OCI-LY7 (cell line): ENCODE measurements around the gene IGFBP2. TPM values are rescaled to one million over a fixed set of nuclear protein-coding genes. Genes with fewer than 3 reads are reported as not detected.

Source experiments
- BruUV-seq: library from RNA; stranded (reverse); fragments of 400-500 nt; replicated peaks from 2 replicates; lab custom pipeline; 2021; lab: Mats Ljungman, UMichigan
- CTCF ChIA-PET: fragments of 300-600 bp; sonication (Branson Sonifier 250); formaldehyde crosslinking; loops from one replicate; lab custom pipeline; 2022; ENCODE audit warnings: antibody characterized with exemption; ENCODE audit not compliant: unreplicated experiment; lab: Charles Lee
- POLR2A ChIA-PET: fragments of 300-600 bp; sonication (Branson Sonifier 250); formaldehyde crosslinking; loops from one replicate; lab custom pipeline; 2022; ENCODE audit warnings: antibody characterized with exemption; lab: Charles Lee
- DNase-seq: peaks from one replicate; pipeline ENCODE4 v3.0.0-alpha.2; 2015; ENCODE audit warnings: low spot score
- H2AFZ ChIP-seq: fragments of 200-600 bp; sonication (generic), shearing (Covaris generic); 2 replicates; pipeline ENCODE4 v1.6.1; 2014; ENCODE audit warnings: mild to moderate bottlenecking, antibody characterized with exemption, low read length, moderate library complexity
- H3K27ac ChIP-seq: fragments of 200-600 bp; sonication (generic); 2 replicates; pipeline ENCODE4 v1.5.1; 2014; ENCODE audit warnings: mixed run types, low read depth, mild to moderate bottlenecking, moderate library complexity, low read length, inconsistent platforms; ENCODE audit not compliant: poor library complexity, severe bottlenecking
- H3K36me3 ChIP-seq: fragments of 200-600 bp; sonication (generic); 2 replicates; pipeline ENCODE4 v1.6.1; 2014; ENCODE audit warnings: mild to moderate bottlenecking, antibody characterized with exemption, low read length, moderate library complexity, mixed read lengths; ENCODE audit not compliant: insufficient read depth
- H3K4me1 ChIP-seq: fragments of 200-600 bp; sonication (generic); 2 replicates; pipeline ENCODE4 v1.5.1; 2014; ENCODE audit warnings: mild to moderate bottlenecking, low read length; ENCODE audit not compliant: insufficient read depth, poor library complexity, severe bottlenecking
- H3K4me2 ChIP-seq: fragments of 200-600 bp; sonication (generic); 2 replicates; pipeline ENCODE4 v1.6.1; 2014; ENCODE audit warnings: mild to moderate bottlenecking, low read length
- H3K4me3 ChIP-seq: fragments of 200-600 bp; sonication (generic); 2 replicates; pipeline ENCODE4 v1.5.1; 2014; ENCODE audit warnings: mild to moderate bottlenecking, low read depth, low read length; ENCODE audit not compliant: poor library complexity, severe bottlenecking
- H3K79me2 ChIP-seq: fragments of 200-600 bp; sonication (generic); 2 replicates; pipeline ENCODE4 v1.6.1; 2016; ENCODE audit warnings: low read depth, mild to moderate bottlenecking, low read length, moderate library complexity, mixed read lengths; ENCODE audit not compliant: insufficient read depth
- H3K9me2 ChIP-seq: fragments of 200-600 bp; sonication (generic); 2 replicates; pipeline ENCODE4 v1.6.1; 2016; ENCODE audit warnings: mild to moderate bottlenecking, low read length, mixed read lengths; ENCODE audit not compliant: insufficient read depth
- H3K9me3 ChIP-seq: fragments of 200-600 bp; sonication (generic); 2 replicates; pipeline ENCODE4 v1.6.1; 2014; ENCODE audit warnings: mild to moderate bottlenecking, mixed run types, low read length, mixed read lengths
- H4K20me1 ChIP-seq: fragments of 200-600 bp; sonication (generic); 2 replicates; pipeline ENCODE4 v1.6.1; 2014; ENCODE audit warnings: mild to moderate bottlenecking, antibody characterized with exemption, low read length, moderate library complexity, mixed read lengths; ENCODE audit not compliant: insufficient read depth
- EZH2phosphoT487 ChIP-seq: fragments of 200-600 bp; sonication (generic); IDR thresholded peaks from 2 replicates; pipeline ENCODE4 v1.6.1; 2018; ENCODE audit warnings: low read depth, borderline replicate concordance, mild to moderate bottlenecking, mixed run types, antibody characterized with exemption, low read length, moderate library complexity, mixed read lengths
- intact Hi-C: fragments of 100-400 bp; cut with micrococcal nuclease; formaldehyde crosslinking; loops from one replicate; pipeline ENCODE4 v1.10.0; 2022; ENCODE audit not compliant: unreplicated experiment
- total RNA-seq, 2 experiments: library from RNA; depleted of rRNA in 1 of 2; stranded (reverse); fragments of >200 nt in 1 of 2; shearing (Covaris generic) in 1 of 2; gene quantifications; 2 replicates each; pipeline ENCODE4 v1.2.3, GENCODE V29; 2014 to 2022
- TF ChIP-seq, protein P1 (sequence below): fragments of 200-600 bp; sonication (generic); conservative IDR thresholded peaks from 2 replicates; pipeline ENCODE4 v1.5.1; 2014; ENCODE audit warnings: mild to moderate bottlenecking, antibody characterized with exemption, low read length, moderate library complexity, mixed read lengths

IGFBP2 gene
- total RNA-seq, 2 experiments from 2014 or later, result 0.66 TPM; not detected in 1

DNA sequence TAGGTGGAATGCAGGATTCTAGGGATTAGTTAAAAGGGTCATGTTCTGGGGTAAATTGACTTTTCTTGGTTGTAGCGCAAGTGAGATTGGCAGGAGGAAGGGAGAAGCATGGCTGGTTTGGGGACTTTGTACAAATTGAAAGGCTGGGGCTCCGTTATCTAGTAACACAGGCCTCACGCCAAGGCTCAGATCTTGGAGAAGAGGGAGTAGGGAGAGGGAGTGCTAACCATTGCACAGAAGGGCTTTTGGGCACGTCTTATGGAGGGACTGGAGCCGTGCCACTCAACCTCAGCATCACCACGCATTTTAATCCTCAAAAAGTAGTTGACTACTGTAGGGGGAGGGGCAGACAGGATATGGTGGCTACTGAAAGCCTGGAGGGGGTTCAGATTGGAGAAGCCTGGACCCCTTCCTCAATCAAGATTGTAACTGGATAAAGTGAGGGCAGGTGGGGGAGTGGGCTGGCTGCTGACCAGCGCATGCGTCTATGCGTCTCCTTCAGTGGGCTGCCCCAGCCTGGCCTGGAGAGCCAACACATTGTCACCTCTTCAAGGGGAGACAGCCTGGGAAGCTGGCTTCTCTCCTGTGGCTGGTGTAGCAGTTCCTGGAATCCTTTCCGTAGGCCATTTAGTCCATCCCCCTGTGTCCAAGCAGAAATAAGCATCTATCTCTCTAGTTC, 47.9 kb downstream of the IGFBP2 start:
- H3K4me2 ChIP-seq, result no peak overlapping the region
- no peak overlapping the region for H3K27ac ChIP-seq
- H3K4me1 ChIP-seq, result no peaks in the 10 kb centered on the region
- no peak overlapping the region for H3K4me3 ChIP-seq
- H3K9me3 ChIP-seq, result no peaks in the 10 kb centered on the region
- ChIA-PET CTCF (interaction anchor here (0.5 kb wide), 1 partner anchor 291 kb away, joined by 3 read pairs; no protein-coding TSS in a partner anchor), POLR2A (no interaction called here)
- H4K20me1 ChIP-seq, result no peaks in the 10 kb centered on the region
- DNase-seq, result no peak
- no peaks in the 10 kb centered on the region for H3K36me3 ChIP-seq
- H3K9me2 ChIP-seq, result no peaks in the 10 kb centered on the region
- no peak for TF ChIP-seq EZH2phosphoT487
- TF ChIP-seq, protein P1, sequence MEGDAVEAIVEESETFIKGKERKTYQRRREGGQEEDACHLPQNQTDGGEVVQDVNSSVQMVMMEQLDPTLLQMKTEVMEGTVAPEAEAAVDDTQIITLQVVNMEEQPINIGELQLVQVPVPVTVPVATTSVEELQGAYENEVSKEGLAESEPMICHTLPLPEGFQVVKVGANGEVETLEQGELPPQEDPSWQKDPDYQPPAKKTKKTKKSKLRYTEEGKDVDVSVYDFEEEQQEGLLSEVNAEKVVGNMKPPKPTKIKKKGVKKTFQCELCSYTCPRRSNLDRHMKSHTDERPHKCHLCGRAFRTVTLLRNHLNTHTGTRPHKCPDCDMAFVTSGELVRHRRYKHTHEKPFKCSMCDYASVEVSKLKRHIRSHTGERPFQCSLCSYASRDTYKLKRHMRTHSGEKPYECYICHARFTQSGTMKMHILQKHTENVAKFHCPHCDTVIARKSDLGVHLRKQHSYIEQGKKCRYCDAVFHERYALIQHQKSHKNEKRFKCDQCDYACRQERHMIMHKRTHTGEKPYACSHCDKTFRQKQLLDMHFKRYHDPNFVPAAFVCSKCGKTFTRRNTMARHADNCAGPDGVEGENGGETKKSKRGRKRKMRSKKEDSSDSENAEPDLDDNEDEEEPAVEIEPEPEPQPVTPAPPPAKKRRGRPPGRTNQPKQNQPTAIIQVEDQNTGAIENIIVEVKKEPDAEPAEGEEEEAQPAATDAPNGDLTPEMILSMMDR, result no peak
- intact Hi-C loops, result no loop called here
- H2AFZ ChIP-seq, result no peak overlapping the region
- no TSS peak for BruUV-seq
- H3K79me2 ChIP-seq, result no peaks in the 10 kb centered on the region

DNA sequence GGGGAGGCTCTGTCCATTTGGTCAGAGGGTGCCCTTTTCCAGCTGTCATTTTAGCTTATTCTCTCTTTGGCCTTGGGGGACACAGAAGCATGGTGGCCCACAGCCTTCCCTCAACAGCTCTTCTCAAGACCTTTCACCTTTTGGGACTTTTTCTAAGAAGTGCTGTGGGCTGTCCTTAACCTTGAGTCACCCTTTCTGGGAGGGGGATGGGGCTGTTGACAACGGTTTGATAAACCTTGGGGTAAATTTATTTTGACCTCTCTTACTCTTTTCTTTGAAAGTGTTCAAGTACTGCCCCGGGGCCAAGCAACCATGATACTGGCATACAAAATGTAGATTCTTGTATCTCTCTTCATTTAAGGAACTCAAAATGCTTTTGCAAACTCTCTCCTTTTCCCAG, 48.5 kb downstream of the IGFBP2 start:
- Histone ChIP-seq H4K20me1 (no peaks in the 10 kb centered on the region), H3K9me3 (no peaks in the 10 kb centered on the region), H3K36me3 (no peaks in the 10 kb centered on the region), H3K79me2 (no peaks in the 10 kb centered on the region), H3K27ac (no peak overlapping the region), H2AFZ (no peak overlapping the region), H3K4me3 (no peak overlapping the region), H3K9me2 (no peaks in the 10 kb centered on the region), H3K4me2 (no peak overlapping the region), H3K4me1 (no peaks in the 10 kb centered on the region)
- DNase-seq, result no peak
- CTCF ChIA-PET, result interaction anchor here (0.5 to 0.6 kb wide), 2 partner anchors 84 to 292 kb away, joined by 3 read pairs; no protein-coding TSS in a partner anchor
- no TSS peak for BruUV-seq
- no peak for TF ChIP-seq EZH2phosphoT487
- TF ChIP-seq, protein P1, result no peak
- POLR2A ChIA-PET, result interaction anchor here (0.6 kb wide), 1 partner anchor 335 kb away, joined by 4 read pairs; no protein-coding TSS in a partner anchor
- intact Hi-C loops, result loop anchor here (1.0 to 2.0 kb wide), 2 partner anchors 829 to 1031 kb away; no protein-coding TSS in a partner anchor

- DNase-seq, result no peak
- H3K4me3 ChIP-seq, result no peak overlapping the region
- no peaks in the 10 kb centered on the region for H3K36me3 ChIP-seq
- ChIA-PET POLR2A (no interaction called here), CTCF (no interaction called here)
- no peaks in the 10 kb centered on the region for H3K4me1 ChIP-seq
- no peaks in the 10 kb centered on the region for H3K79me2 ChIP-seq
- H3K9me3 ChIP-seq, result no peaks in the 10 kb centered on the region
- no peak for TF ChIP-seq EZH2phosphoT487
- TF ChIP-seq, protein P1, result no peak
- H3K27ac ChIP-seq, result no peak overlapping the region
- intact Hi-C loops, result loop anchor here (2.0 kb wide), 1 partner anchor 1029 kb away; no protein-coding TSS in a partner anchor
- BruUV-seq, result no TSS peak
- no peak overlapping the region for H3K4me2 ChIP-seq
- H4K20me1 ChIP-seq, result no peaks in the 10 kb centered on the region
- no peak overlapping the region for H2AFZ ChIP-seq
- no peaks in the 10 kb centered on the region for H3K9me2 ChIP-seq
These were observed 50.6 kb downstream of the IGFBP2 start for GRCh38 chr2:216683846-216684245.
